PFSK-1 (cell line): ENCODE results near the gene MIOX.

Source experiments
- FOXP2 ChIP-seq: optimal IDR thresholded peaks from 2 replicates; pipeline ENCODE3; 2011; ENCODE audit warnings: borderline replicate concordance, control low read depth, inconsistent platforms; ENCODE audit not compliant: insufficient read depth; ENCODE audit errors: extremely low read length, extremely low read depth
- TAF1 ChIP-seq: IDR thresholded peaks from 2 replicates; pipeline ENCODE4 v1.6.1; 2012; ENCODE audit warnings: low read length, control low read depth, borderline replicate concordance; ENCODE audit not compliant: insufficient read depth

GRCh38 chr22:50523458-50523805 lies 36.8 kb downstream of the MIOX start:
- TF ChIP-seq FOXP2: no peak
- TF ChIP-seq TAF1: no peak
